Measurements from ENCODE around the gene KCNQ2.
A peak's percentile ranks its signal among the peaks of the same experiment; 100 is the strongest.

KCNQ2 gene

DNA sequence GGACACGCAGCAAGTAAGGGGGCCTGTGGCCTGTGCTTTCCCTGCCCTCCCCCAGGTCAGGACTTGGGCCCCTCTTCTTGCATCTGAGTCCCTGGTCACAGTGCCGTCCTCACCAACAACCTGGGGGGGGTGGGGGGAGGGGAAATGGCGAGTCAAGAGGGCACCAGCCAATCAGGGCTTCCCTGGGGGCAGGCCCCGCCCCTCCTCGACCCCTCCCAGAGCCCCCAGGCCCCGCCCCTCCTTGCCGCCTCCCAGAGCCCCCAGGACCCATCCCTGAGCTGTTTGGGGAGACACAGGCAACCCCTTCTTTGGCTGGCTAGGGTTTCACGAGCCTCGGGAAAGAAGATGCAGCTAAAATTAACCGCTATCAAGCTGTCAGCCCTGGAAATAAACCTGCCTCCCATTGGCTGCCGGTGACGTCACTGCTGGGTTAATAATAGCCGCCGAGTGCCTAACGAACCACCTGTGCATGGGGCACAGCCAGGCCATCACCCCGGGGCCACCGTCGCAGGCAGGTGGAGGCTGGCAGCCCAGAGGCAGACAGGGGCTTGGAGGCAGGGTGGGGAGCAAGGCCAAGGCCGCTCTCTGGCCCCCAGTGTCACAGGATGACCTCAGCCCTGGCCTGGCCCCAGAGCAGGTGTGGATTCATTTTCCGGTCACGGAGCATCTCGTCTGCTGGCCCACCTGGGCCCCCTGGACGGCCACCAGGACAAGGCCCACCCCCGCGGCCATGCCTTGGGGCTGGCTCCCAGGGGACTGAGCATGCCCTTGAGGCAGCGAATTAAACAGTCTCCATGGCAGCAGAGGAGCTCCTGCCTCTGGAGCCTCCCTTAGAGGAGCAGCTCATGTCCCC is 29.6 kb upstream of the KCNQ2 start:
- no peak for DNase-seq

DNA sequence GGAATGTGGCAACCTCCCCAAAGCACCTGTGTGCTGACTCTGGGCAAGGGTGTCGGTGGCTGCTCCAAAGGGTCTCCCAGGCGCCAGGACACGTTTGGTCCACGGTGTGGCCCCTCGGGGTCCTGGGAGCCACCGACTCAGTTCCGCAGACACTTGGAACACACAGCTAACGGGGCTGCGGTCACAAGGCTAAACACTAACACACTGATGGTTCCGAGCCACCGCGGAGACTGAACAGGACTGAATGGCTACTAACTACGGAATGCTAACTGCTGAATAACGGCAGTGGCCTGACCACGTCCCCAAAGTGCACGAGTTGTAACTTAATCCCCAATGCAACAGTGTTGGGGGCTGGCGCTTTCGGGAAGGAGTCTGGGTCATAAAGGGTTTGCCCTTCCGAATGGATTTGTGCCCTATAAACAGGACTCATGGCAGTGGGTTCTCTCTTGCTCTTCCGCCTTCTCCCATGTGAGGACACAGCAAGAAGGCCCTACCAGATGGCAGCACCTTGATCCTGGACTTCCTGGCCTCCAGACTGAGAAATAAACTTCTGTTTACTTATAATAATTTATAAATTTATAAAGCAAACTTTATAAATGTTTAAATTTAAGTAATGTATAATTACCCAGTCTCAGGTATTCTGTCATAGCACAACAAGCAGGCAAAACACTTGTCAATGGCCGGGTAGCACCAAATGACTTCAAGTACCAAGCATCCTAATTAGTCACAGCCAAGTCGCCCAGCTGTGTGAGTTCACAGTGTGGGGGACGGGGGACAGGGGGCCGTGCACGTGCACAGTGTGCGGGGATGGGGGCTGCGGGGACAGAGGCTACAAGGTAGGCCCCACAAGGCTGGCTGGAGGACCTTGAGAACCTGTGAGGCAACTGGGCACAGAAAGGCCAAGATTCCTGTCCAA is 28.7 kb upstream of the KCNQ2 start:
- DNase-seq, result no peak

DNA sequence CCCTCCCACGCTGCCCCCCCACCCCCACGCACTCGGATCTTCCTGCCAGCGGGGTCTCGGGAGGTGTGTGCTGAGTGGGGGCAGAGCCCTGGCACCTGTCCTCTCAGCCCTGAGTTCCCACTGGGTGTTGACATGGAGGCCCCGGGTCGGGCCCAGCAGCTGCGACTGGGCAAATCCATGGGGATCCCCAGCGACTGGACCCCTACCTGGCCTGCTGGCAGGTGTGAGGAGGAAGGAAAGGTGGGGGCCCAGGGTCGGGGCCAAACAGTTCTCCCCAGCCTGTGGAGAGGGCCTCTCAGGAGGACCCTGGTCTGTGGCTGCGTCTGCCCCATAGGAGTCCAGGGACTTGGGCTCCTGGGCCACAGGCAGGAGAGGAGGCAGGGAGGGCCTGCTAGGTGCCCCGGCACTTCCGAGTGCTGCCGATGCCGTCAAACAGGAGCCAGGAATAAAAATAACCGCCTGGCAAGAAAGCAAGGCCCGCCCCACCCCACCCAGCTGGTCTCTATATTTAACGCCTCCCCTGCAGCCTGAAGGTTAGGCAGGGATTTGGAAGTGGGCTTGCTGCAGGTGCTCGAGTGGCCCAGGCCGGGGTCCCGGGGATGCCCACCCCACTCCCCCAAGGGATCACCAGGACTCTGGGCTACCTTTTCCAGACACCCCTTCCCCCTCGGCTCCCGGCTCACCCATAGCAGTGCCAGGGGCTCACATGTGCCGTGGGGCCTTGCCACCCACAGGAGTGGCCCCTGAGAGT is 27.9 kb upstream of the KCNQ2 start:
- no peak for DNase-seq

DNA sequence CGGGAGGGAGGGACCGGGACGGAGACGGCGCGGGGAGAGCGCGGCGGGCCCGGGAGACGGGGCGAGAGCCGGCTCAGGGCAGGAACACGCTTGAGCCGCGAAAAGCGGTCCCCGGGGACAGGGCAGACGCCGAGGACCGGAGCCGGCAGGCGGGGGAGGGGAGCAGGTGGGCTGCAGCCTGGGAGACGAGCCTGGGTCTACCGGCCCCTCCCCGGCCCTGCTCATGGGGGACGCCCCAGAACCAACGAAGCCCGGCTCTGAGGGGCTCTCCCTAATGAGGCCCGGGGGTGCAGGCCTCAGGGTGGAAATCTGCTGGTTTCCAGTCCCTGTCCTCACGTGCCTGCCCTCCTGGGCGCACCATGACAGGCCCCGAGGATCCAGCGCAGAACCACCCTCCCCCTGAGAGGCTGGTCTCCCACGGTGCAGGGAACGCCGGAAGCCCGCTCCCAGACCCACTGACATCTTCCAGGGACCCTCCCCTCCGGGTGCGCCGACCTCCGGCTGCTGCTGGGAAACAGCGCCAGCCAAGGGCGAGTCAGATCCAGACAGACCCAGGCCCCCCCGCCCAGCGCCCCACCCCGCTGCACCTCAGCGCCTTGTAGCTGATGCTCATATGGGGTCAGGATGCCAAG is 27.0 kb upstream of the KCNQ2 start:
- no peak for DNase-seq

DNA sequence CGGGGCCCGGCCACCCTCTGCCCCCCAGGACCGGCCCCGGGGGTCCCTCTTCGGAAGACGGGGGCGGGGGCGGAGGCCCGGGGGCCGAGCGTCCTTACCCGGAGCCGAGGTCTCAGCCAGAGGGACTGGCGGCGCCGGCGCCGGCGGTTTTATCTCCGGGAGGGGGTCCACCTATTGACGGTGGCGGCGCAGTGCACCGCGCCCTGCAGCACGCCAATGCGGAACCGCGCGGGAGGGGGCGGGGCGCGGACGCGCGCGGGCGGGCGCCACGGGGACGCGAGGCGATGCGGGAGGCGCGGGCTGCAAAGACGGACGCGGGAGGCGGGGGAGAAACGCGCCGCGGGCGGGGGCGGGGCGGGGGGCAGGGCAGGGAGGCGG is 26.5 kb upstream of the KCNQ2 start, which contains the start of gene EEF1A2:
Gene EEF1A2 (minus strand): TSS at position 124 of the 378 bp plus-strand sequence. CDS start 1,320 bp downstream, outside the sequence.
- DNase-seq, result peak in 1 of 2 experiments; percentile 39

DNA sequence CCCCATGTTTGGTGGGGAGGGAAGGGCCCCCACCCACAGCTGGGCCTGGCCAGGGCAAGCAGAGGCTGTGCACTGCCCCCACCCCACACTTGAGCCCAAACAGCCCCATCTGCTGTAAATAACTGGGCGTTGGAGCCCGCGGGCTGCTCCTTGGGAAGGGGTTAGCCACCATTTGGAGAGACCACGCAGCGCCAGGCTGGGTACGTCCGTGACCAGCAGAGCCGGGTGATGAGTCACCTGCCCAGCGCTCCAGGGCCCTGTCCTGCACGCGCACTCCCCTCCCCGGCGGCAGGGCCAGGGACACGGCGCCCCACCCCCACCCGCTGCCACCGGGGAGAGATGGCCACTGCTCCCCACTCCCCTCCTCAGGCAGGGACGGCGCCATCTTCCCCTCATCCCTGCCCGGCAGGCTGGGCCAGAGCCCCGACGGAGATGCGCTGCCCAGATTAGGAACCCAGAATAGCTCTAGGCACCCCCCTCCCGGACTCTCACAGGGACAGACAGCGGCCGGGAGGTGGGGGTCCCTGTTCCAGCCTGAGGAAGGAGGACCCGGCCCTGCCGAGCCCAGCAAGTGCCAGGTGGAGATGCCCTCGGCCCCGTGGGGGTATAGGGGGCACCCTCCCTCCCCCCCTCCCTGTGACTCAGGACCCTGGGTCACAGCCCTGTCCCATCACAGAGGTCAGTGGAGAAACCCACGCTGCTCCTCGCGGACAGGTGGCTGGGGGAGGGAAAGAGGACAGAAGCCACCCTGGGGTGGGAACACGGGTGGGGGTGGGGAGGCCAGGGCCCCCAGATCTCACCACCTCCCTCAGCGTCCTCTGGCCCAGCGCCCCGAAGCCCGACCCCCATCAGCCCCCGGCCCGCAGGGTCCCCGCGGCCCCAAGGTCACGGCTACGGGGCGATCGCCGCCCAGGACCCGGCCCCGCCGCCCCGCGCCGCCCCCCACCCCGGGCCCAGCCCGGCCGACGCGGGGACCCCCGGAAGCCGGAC is 25.8 kb upstream of the KCNQ2 start:
- peak; percentile 43 to 59 for DNase-seq

DNA sequence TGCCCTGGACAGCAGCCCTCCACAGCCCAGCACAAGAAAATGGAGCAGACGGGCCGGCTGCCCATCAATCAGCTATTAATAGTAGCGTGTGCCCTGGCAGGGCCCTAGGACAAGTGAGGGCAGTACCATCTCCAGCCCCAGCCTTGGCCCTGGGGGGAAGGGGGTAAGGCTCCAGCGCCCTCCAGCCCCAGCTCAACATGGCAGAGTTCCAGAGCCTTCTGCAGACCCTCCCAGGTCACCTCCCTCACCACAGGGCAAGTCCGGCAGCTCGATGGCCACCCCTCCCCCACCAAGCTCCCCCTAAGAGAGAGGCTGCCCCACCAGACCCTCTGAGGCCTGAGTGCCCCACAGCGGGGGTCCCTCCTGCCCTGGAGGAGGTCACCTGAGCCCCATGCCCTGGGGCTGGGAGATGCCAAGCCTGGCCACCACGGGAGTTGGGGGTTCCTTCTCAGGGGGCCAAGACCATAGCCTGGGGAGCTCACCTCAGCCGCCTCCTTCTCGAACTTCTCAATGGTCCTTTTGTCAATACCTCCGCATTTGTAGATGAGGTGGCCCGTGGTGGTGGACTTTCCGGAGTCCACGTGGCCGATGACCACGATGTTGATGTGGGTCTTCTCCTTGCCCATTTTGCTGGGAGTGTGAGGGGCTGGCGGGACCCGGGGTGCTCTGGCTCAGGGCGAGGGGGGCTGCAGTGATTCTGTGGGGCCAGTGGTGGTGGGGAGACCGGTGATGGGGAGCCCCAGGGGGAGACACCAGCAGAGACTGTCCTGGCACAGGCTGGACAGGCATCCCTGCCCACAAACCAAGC is 24.9 kb upstream of the KCNQ2 start:
- DNase-seq, result no peak

DNA sequence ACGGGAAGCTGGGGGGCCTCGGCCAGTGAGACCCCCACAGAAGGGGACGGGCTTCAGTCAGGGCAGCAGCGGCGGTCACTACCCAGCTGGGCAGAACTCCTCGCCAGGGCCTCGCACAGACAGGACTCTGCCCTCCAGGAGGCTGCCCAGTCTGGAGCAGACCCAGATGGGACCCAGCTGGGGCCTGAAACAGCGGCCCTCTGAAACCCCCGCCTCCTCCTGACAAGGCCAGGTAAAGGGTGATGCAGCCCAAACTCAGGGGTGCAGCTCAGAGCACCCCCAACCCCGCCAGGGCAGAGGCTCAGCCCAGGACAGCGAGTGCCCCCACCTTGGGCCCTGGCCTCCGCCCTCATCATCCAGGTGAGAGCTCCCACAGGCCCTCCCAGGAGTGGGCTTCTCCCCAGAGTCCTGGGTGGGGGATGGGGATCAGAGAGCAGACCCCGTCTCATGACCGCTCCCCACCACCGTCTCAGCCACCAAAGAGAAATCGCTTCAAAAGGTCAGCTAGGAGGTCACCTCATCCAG is 24.2 kb upstream of the KCNQ2 start:
- no peak for DNase-seq

DNA sequence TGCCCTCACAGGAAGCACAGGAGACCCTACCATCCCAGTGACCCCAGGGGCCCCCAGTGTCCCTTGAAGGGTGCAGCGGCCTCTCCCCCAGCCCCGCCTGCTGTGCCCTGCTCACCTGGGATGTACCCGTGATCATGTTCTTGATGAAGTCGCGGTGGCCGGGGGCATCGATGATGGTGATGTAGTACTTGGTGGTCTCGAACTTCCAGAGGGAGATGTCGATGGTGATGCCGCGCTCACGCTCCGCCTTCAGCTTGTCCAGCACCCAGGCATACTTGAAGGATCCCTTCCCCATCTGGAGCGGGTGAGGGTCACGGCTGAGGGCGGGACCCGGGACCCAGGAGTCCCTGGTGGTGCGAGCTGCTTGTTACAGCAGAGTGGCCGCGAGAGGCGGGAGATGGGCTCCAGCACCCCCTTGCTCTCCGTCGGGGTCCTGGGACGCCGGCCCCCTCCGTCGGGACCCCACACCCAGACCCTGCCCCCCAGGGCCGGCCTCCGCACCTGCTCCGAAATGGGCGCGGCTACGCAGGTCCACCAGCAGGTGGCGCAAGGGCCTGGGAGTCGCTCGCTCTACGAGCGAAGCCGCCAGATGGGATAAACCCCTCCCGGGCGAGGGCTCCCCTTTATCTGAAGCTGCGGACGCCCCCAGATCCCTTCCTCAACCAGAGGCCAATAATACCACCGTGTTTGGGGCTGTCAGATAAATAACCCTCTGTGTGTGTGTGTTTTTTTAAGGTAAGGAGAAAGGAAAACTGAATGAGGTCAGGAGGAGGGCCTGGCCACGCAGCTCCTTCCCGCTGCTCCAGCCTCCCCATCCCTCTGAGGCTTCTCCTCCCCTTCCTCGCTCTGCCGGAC is 23.5 kb upstream of the KCNQ2 start:
- DNase-seq, result peak in 1 of 2 experiments; percentile 19

DNA sequence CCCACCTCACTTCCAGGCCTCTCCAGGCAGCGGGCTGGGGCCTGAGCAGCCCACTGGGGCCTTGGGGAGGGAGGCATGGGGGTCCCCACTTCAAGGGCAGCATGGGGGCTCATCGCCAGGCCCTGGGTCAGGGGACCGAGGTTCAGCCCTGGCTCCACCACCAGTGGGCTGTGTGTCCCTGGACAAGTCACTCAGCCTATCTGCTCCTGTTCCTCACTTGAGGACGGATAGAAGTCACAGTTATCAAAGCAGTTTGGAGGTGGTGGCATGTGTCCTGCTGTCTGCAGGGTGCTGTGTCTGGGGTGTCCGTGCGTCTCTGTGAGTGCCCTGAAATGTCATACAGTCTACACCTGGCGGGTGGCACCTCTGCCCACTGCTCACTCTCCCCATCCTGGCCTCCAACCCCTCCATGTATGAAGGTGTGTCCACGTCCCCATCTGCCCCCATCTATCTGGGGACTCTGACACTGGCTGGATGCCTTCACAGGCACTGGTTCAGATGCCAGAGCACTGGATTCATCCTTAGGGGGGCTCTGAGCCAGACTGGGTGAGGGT is 22.8 kb upstream of the KCNQ2 start:
- DNase-seq, result no peak

DNA sequence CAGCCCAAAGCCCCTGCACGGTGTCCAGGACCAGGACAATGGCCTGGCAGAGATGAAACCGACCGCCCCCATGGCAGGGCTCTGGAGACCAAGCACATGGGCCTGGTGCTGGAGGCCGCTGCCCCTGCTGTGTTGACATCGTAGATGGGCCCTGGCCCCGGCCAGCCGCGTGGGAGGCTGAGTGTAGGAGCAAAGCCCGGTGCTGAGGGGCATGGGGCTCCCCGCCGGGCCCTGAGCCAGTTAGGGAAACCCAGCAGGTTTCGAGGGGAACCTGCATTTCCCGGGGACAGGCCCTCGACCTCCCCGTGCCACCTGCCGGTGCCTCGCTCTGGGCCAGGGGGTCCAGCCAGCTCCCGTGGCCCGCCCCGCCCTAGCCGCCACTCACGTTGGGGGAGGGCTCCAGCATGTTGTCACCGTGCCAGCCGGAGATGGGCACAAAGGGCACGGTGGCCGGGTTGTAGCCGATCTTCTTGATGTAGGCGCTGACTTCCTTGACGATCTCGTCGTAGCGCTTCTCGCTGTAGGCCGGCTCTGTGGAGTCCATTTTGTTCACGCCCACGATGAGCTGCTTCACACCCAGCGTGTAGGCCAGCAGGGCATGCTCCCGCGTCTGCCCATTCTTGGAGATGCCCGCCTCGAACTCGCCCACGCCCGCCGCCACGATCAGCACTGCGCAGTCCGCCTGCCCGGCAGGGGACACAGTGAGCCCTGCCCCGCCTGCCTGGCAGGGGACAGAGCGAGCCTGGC is 22.1 kb upstream of the KCNQ2 start:
- DNase-seq, result no peak

DNA sequence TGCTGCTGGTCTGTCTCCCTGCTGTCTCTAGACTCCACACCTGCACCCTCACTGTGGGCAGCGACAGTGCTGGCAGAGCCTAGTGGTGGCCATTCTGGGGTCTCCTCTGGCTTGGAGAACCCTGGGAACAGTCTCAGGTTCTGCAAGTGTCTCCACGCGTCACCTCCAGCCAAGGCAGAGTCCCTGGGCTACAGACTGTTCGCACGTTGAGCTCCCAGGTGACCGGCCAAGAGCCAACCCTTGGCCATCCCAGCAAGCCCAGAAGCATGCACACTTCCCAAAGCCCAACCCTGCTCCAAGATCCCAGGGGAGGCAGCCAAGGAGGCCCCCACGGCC is 21.6 kb upstream of the KCNQ2 start:
- no peak for DNase-seq

DNA sequence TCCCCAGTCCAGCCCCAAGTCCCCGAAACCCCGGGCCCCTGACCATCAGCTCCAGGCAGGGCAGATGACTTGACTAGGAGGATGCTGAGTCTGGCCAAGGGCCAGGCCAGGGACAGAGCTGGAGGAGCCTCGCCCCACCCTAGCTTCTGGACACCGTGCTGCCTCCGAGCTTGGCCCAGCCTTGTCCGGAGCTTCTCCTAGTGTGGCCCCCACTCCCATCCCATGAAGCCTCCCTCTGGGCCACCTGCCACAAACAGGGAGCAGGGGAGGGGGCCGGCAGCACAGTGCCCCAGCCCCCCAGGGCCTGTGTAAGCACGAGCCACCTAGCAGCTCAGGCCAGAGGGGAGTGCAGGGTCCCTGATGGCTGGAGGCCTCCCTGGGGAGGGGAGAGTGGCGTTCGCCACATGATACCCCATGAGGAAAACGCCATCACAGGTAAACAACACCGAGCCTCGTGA is 21.1 kb upstream of the KCNQ2 start:
- DNase-seq, result no peak

DNA sequence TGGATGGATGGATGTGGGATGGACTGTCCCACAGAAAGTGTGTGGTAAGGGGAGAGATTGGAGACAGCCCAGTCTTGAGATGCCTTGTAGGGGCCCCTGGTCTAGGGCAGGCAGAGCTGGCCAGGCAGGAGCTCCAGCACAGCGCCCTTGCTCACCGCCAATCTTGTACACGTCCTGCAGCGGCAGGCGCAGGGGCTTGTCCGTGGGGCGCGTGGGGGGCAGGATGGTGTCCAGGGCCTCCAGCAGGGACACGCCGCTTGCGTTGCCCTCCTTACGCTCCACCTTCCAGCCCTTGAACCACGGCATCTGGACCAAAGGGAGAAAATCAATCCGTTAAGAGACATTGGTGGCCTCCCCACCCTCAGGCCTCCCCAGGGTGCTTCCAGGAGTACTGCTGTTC is 20.5 kb upstream of the KCNQ2 start:
- DNase-seq, result no peak

DNA sequence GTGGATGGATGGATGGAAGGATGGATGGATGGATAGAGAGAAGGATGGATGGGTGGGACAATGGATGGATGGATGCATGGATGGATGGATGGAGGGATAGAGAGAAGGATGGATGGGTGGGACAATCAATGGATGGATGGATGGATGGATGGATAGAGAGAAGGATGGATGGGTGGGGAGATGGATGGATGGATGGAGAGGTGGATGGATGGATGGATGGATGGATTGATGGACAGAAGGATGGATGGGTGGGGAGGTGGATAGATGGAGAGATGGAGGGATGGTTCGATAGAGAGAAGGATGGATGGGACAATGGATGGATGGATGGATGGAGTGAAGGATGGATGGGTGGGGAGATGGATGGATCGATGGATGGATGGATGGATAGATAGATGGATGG is 20.1 kb upstream of the KCNQ2 start:
- no peak for DNase-seq

DNA sequence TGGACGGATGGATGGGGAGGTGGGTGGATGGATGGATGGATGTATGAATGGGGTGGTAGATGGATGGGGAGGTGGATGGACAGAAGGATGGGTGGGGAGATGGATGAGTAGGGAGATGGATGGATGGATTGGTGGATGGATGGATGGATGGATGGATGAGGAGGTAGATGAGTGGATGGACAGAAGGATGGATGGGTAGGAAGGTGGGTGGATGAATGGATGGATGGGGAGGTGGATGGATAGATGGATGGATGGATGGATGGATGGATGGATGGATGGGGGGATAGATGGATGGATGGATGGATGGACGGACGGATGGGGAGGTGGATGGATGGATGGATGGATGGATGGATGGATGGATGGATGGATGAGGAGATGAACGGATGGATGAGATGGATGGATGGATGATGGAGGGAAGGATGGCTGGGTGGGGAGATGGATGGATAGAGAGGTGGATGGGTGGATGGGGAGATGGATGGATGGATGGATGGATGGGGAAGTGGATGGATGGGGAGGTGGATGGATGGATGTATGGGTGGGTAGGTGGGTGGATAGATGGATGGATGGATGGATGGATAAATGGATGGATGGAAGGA is 19.3 kb upstream of the KCNQ2 start:
- no peak for DNase-seq

DNA sequence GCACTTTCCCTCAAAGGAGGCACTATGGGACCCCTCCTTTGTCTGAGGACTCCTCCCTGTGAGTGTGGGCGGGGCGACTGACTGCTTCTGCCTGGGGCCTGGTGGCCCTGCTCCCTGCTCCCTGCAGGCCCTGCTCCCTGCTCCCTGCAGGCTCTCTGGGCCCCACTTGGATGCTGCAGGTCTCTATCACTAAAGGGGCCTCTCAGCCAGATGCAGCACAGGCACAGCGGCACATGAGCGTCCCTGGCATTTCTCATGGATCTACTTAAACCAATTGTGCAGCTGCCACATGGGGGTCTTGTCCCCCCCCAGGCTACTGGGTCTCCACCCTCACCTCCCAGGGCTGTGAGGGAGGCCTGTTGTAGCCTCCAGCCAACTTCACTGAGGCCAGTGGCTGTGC is 18.6 kb upstream of the KCNQ2 start:
- no peak for DNase-seq

DNA sequence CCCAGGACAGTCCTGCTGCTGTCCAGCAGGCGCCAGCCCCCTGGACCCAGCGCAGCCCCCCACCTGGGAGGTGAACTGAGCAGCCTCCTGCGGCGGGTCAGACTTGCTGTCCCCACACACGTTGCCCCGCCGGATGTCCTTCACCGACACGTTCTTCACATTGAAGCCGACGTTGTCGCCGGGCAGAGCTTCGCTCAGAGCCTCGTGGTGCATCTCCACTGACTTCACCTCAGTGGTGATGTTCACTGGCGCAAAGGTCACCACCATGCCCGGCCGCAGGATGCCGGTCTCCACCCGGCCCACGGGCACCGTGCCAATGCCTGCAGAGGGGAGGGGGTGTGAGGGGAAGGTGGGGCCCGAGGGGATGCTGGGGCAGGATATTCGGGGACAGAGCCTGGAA is 18.0 kb upstream of the KCNQ2 start:
- DNase-seq, result no peak

Data from SW 1271 (cell line).